Duodenal mucosa (tissue), 2 donors: Measurements from ENCODE around the gene EFHB.
"Not testable (repeated sequence)": the region's sequence is repeated elsewhere in the genome, so short reads cannot be mapped to it uniquely, and the experiment has no call there.

Experiments
- H3K27ac ChIP-seq: one replicate; pipeline ENCODE4 v1.7.0; 2013; ENCODE audit warnings: low read depth, low read length
- H3K27me3 ChIP-seq, 2 donors: one replicate each; pipeline ENCODE4 v1.7.0; 2013; ENCODE audit warnings: low read length in 2 of 2, control low read depth in 1 of 2; ENCODE audit not compliant: insufficient read depth in 2 of 2, control insufficient read depth in 1 of 2
- H3K36me3 ChIP-seq, 2 donors: one replicate each; pipeline ENCODE4 v1.7.0; 2013; ENCODE audit warnings: low read length in 2 of 2, control low read depth in 1 of 2; ENCODE audit not compliant: insufficient read depth in 2 of 2, control insufficient read depth in 1 of 2
- H3K4me1 ChIP-seq, 2 donors: one replicate each; pipeline ENCODE4 v1.7.0; 2013; ENCODE audit warnings: low read length in 2 of 2, control low read depth in 1 of 2; ENCODE audit not compliant: insufficient read depth in 2 of 2, control insufficient read depth in 1 of 2
- H3K4me3 ChIP-seq, 2 donors: one replicate each; pipeline ENCODE4 v1.7.0; 2013; ENCODE audit warnings: low read length in 2 of 2, low read depth in 1 of 2
- H3K9ac ChIP-seq, 2 donors: one replicate each; pipeline ENCODE4 v1.7.0; 2013; ENCODE audit warnings: low read length in 2 of 2, low read depth in 1 of 2
- H3K9me3 ChIP-seq, 2 donors: one replicate each; pipeline ENCODE4 v1.7.0; 2013; ENCODE audit warnings: low read length in 2 of 2, control low read depth in 1 of 2; ENCODE audit not compliant: control insufficient read depth in 1 of 2

The EFHB gene

GRCh38 chr3:19899833-19900232 lies 34.2 kb downstream of the EFHB start:
- not testable (repeated sequence) for H3K9ac ChIP-seq, H3K4me3 ChIP-seq, H3K9me3 ChIP-seq, H3K4me1 ChIP-seq, H3K27me3 ChIP-seq, H3K36me3 ChIP-seq, H3K27ac ChIP-seq

DNA sequence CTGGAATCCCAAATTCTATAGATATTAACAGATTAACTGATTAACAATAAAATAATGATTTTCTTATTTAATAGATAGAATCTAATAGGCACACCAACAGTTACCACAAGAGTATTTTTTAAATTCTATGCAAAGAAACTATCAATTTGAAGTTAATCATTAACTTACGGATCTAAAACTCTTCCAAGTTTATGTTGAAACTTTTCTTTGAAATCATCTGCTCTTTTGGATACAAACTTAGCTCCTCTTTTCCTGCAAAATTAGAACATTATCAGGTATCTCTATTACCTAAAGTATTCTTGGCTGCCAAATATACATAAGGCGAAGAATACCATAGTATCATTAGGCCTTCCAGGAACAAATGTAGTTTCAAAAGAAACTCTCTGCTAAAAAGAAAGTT lies 34.8 kb downstream of the EFHB start:
- H3K27ac ChIP-seq = no peak overlapping the region
- H3K4me3 ChIP-seq = no peak overlapping the region
- no peaks in the 10 kb centered on the region for H3K36me3 ChIP-seq
- H3K4me1 ChIP-seq = peaks cover 0 to 4% of the 10 kb centered on the region in 2 donors
- H3K27me3 ChIP-seq = no peaks in the 10 kb centered on the region
- no peaks in the 10 kb centered on the region for H3K9me3 ChIP-seq
- H3K9ac ChIP-seq = no peak overlapping the region

DNA sequence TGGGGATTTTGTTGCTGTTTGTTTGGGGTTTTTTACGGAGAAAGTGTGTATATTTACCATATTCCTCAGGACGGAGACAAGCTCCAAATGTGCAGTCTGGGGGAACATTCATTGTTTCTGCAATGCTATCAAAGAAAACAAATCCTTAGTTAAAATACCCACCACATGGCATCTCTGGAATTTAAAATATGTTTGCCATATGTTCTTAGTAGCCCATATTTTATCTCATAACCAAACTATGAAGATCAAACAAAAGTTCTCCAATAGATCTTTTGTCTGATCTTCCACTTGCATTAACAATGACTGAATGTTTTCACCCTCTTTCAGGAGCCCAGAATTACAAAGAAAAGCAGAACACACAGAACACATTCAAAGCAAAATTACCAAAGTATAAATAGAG lies 35.3 kb downstream of the EFHB start:
- H3K36me3 ChIP-seq = no peaks in the 10 kb centered on the region
- no peak overlapping the region for H3K4me3 ChIP-seq
- no peaks in the 10 kb centered on the region for H3K9me3 ChIP-seq
- no peak overlapping the region for H3K27ac ChIP-seq
- peaks cover 0 to 4% of the 10 kb centered on the region in 2 donors for H3K4me1 ChIP-seq
- H3K27me3 ChIP-seq = no peaks in the 10 kb centered on the region
- no peak overlapping the region for H3K9ac ChIP-seq

DNA sequence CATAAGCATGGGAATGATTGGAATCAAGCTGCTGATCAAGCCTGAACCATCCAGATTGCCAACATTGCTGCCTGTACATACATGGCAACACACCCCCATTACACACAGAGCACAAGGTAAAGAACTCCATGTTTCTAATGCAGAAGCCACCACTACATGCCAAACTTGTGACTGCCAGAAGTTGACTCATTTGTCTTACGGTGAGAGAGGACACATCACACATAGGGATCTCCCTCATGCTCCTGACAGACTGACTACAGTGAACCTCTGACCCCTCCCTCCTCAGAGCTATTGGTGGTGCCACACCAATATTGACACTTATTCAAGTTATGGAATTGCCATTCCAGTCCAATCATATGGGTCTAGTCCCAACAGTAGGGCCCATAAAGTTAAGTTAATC lies 42.3 kb downstream of the EFHB start:
- H3K9ac ChIP-seq = no peak overlapping the region
- H3K27ac ChIP-seq = no peak overlapping the region
- H3K27me3 ChIP-seq = no peaks in the 10 kb centered on the region
- no peaks in the 10 kb centered on the region for H3K36me3 ChIP-seq
- H3K4me3 ChIP-seq = no peak overlapping the region
- no peaks in the 10 kb centered on the region for H3K9me3 ChIP-seq
- peaks cover 8 to 18% of the 10 kb centered on the region in 2 donors for H3K4me1 ChIP-seq

- H3K4me3 ChIP-seq = peak overlapping the region; percentile 51 to 53
- no peaks in the 10 kb centered on the region for H3K27me3 ChIP-seq
- no peaks in the 10 kb centered on the region for H3K36me3 ChIP-seq
- peaks cover 8 to 18% of the 10 kb centered on the region in 2 donors for H3K4me1 ChIP-seq
- peak overlapping the region; percentile 26 for H3K27ac ChIP-seq
- H3K9ac ChIP-seq = no peak overlapping the region
- H3K9me3 ChIP-seq = no peaks in the 10 kb centered on the region
Observed at GRCh38 chr3:19888428-19889152, 45.4 kb downstream of the EFHB start.

DNA sequence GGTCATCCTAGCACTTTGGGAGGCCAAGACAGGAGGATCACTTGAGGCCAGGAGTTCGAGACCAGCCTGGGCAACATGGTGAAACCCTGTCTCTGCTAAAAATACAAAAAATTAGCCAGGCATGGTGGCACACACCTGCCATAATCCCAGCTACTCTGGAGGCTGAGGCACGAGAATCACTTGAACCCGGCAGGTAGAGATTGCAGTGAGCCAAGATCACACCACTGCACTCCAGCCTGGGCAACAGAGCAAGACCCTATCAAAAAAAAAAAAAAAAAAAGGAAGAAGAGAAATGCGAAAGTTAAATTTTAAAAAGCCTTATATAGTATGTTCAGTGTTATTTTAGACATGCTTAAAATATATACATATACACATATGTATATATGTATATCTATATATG lies 46.9 kb downstream of the EFHB start:
- not testable (repeated sequence) for H3K27me3 ChIP-seq, H3K36me3 ChIP-seq, H3K27ac ChIP-seq, H3K9me3 ChIP-seq, H3K9ac ChIP-seq, H3K4me3 ChIP-seq
- H3K4me1 ChIP-seq = peaks cover 8 to 18% of the 10 kb centered on the region in 2 donors

GRCh38 chr3:19886404-19886803 lies 47.6 kb downstream of the EFHB start:
- H3K4me3 ChIP-seq = no peak overlapping the region
- no peaks in the 10 kb centered on the region for H3K9me3 ChIP-seq
- H3K36me3 ChIP-seq = no peaks in the 10 kb centered on the region
- no peaks in the 10 kb centered on the region for H3K27me3 ChIP-seq
- H3K4me1 ChIP-seq = peaks cover 8 to 18% of the 10 kb centered on the region in 2 donors
- no peak overlapping the region for H3K9ac ChIP-seq
- no peak overlapping the region for H3K27ac ChIP-seq

- Histone ChIP-seq H3K4me3 (no peak overlapping the region), H3K27ac (no peak overlapping the region), H3K9ac (no peak overlapping the region), H3K27me3 (no peaks in the 10 kb centered on the region), H3K4me1 (peaks cover 8 to 18% of the 10 kb centered on the region in 2 donors), H3K9me3 (no peaks in the 10 kb centered on the region), H3K36me3 (no peaks in the 10 kb centered on the region)
Observed at GRCh38 chr3:19885468-19885867, 48.5 kb downstream of the EFHB start.

- Histone ChIP-seq H3K36me3 (no peaks in the 10 kb centered on the region), H3K4me3 (no peak overlapping the region), H3K9me3 (no peaks in the 10 kb centered on the region), H3K27ac (no peak overlapping the region), H3K27me3 (no peaks in the 10 kb centered on the region), H3K4me1 (no peaks in the 10 kb centered on the region), H3K9ac (no peak overlapping the region)
Observed at GRCh38 chr3:19881852-19882251, 52.2 kb downstream of the EFHB start.

- H3K9ac ChIP-seq = no peak overlapping the region
- H3K27me3 ChIP-seq = no peaks in the 10 kb centered on the region
Observed at GRCh38 chr3:19881036-19881435, 53.0 kb downstream of the EFHB start.

More at GRCh38 chr3:19881036-19881435, 53.0 kb downstream of the EFHB start:
- Histone ChIP-seq H3K27ac (no peak overlapping the region), H3K4me3 (no peak overlapping the region), H3K36me3 (no peaks in the 10 kb centered on the region), H3K9me3 (no peaks in the 10 kb centered on the region), H3K4me1 (no peaks in the 10 kb centered on the region)
